GM18951 (cell line): ENCODE results near the gene PDXDC1.
"Not testable (repeated sequence)": the region's sequence is repeated elsewhere in the genome, so short reads cannot be mapped to it uniquely, and the experiment has no call there.

Source experiments
- in situ Hi-C: fragments of 300-500 bp; cut with MboI; formaldehyde crosslinking; loops from one replicate; pipeline ENCODE4 v1.12.0; 2022; ENCODE audit warnings: low sequenced_read_pairs, mixed read lengths, inconsistent platforms; ENCODE audit not compliant: unreplicated experiment

The PDXDC1 gene

GRCh38 chr16:14993277-14994151 is 18.7 kb downstream of the PDXDC1 start:
- in situ Hi-C loops = not testable (repeated sequence)

- in situ Hi-C loops = not testable (repeated sequence)
Observed at GRCh38 chr16:14996702-14997101, 21.9 kb downstream of the PDXDC1 start.

DNA sequence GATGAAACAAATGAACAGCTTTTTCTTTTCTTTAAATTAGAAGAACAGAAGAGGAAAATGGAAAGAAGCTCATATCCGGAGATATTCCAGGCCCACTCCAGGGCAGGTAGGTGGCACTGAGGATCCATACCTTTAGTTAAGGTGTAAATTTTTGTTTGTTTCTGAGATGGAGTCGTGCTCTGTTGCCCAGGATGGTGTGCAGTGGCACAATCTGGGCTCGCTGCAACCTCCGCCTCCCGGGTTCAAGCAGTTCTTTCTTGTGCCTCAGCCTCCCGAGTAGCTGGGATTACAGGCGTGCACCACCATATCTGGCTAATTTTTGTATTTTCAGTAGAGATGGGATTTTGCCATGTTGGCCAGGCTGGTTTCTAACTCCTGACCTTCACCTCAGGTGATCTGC is 23.5 kb downstream of the PDXDC1 start:
- in situ Hi-C loops = not testable (repeated sequence)

DNA sequence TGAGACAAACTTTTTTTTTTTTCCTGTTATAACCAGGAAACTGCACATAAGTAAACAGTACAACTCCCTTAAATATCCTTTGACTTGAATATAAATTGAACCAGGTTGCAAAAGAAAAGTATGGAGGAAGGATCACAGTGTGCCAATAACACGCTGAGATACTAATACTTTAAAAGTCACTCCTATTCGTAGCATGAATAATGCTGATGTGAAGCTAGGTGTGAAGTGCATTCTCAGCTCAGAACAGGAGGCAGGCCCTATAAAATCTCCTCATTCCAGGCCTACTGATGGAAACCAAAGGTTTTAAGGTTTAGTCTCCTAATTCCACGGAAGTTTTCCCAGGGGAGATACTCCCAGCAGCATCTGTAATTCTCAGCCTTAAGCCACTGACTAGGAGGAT is 25.0 kb downstream of the PDXDC1 start:
- in situ Hi-C loops = not testable (repeated sequence)

DNA sequence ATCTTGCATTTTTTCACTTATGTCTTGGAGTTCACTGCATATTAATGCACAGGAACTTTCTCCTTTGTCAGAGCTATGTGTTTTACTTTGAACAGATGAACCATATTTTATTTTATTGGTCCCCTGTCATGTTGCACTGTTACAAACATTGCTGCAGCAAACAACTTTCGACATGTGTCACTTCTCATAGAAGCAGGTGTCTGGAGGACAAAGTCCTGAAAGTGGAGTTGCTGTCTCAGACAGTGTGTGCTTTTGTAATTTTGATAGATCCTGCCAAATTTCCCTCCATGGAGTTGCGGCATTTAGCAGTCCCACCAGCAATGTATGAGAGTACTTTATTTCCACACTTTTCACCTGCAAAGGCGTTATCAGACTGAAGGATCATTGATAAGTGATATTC is 27.6 kb downstream of the PDXDC1 start:
- in situ Hi-C loops = not testable (repeated sequence)

GRCh38 chr16:15005357-15006132 is 30.7 kb downstream of the PDXDC1 start:
- in situ Hi-C loops = not testable (repeated sequence)

- in situ Hi-C loops = not testable (repeated sequence)
Observed at GRCh38 chr16:15008647-15009046, 33.8 kb downstream of the PDXDC1 start.

- in situ Hi-C loops = not testable (repeated sequence)
Observed at GRCh38 chr16:15012941-15013340, 38.1 kb downstream of the PDXDC1 start.

- in situ Hi-C loops = not testable (repeated sequence)
Observed at GRCh38 chr16:15015671-15016070, 40.8 kb downstream of the PDXDC1 start.

DNA sequence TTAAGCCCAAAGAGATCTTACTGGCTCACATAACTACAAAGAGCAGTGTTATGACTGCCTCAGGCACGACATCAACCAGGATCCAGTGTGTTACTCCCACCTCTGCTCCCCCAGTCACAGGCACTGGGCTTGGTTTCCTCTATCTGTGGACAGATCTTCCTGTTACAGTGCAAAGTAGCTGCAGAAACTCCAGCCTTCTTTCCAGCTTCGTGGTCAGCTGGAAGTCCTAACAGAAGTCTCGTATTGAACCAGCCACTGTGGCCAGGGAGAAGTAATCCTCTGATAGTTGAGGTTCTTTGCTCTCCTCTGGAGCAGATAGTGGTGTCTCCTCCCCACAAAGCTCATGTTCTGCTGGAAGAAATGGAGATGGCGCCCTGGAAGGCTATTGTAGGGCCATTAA is 41.5 kb downstream of the PDXDC1 start:
- in situ Hi-C loops = not testable (repeated sequence)

GRCh38 chr16:15016951-15017580 is 42.2 kb downstream of the PDXDC1 start:
- in situ Hi-C loops = not testable (repeated sequence)

DNA sequence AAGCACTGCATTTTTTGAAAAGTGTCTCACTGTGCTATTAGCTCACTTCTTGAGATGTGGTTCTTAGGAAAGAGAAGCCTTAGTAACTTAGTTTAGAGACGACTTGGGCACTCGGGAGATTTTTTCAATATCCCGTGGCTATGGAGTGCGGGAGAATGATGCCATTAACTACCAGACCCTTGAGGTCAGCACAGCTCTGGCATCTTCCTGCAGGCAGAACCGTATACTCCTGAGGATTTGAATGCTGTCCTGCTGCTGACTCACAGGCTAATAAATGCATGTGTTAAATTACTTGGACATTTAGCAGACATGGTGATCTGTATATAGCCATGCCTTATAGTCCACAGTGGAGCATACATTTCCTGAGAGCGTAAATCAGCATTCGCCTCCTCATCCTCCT is 46.6 kb downstream of the PDXDC1 start:
- in situ Hi-C loops = not testable (repeated sequence)

GRCh38 chr16:15022194-15022593 is 47.4 kb downstream of the PDXDC1 start:
- in situ Hi-C loops = not testable (repeated sequence)

GRCh38 chr16:15023381-15024077 is 48.7 kb downstream of the PDXDC1 start:
- in situ Hi-C loops = not testable (repeated sequence)

- in situ Hi-C loops = not testable (repeated sequence)
Observed at GRCh38 chr16:15024858-15025199, 50.0 kb downstream of the PDXDC1 start.

- in situ Hi-C loops = not testable (repeated sequence)
Observed at GRCh38 chr16:15025234-15025951, 50.6 kb downstream of the PDXDC1 start.

DNA sequence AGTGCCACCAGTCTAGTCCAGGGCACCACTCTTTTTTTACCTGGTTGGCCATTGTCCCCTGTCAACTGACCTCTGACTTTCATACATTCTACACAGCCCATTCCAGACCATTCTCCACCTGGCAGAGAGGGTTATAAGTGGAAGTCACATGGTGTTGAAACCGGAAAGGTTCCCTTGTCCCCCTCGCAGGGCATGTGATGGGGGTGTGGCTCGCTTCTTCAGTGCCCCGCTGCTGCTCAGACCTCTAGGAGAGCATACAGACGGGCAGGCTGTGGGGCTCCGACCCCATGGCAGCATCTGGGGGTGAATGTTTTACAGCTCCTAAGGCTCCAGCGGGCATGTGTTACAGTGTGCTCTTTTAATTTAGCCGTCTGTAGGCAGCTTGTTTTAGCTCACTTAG is 52.2 kb downstream of the PDXDC1 start:
- in situ Hi-C loops = not testable (repeated sequence)

GRCh38 chr16:15027503-15028344 is 52.9 kb downstream of the PDXDC1 start:
- in situ Hi-C loops = not testable (repeated sequence)

DNA sequence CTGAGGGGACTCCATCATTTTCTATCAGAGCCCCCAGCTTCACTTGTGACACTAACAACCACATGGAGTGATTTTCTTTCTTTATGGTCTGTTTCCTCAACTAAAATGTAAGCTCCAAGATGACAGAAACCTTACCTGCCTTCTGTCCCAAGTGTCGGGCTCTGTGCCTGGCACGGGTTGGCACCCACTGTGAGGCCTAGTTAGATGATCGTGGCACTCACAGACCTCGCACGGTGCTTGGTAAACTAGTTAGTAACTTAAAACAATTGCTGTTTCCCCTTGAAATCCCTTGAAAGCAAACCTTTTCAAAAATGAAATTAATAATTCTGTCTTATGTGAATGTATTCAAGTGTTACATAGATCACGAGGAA is 53.5 kb downstream of the PDXDC1 start:
- in situ Hi-C loops = not testable (repeated sequence)
